Type B pancreatic cell (in vitro differentiated cells): ENCODE data around the gene ALKBH4. TPM values are rescaled to one million over a fixed set of nuclear protein-coding genes. Genes with fewer than 3 reads are reported as not detected.

Experiments
- DNase-seq: peaks from one replicate; pipeline ENCODE4 v3.0.0; 2021; ENCODE audit warnings: mixed read lengths; ENCODE audit not compliant: unreplicated experiment; ENCODE audit errors: extremely low spot score
- H3K27ac Mint-ChIP-seq: 2 replicates; pipeline ENCODE4 v1.8.0; 2021; ENCODE audit warnings: mild to moderate bottlenecking, mixed read lengths
- H3K27me3 Mint-ChIP-seq: 2 replicates; pipeline ENCODE4 v1.8.0; 2021; ENCODE audit warnings: mixed read lengths
- H3K36me3 Mint-ChIP-seq: 2 replicates; pipeline ENCODE4 v1.8.0; 2021; ENCODE audit warnings: mixed read lengths
- H3K4me1 Mint-ChIP-seq: one replicate; pipeline ENCODE4 v1.8.0; 2021; ENCODE audit warnings: mixed read lengths; ENCODE audit not compliant: unreplicated experiment
- H3K4me3 Mint-ChIP-seq: 2 replicates; pipeline ENCODE4 v1.8.0; 2021; ENCODE audit warnings: mild to moderate bottlenecking, mixed read lengths
- H3K9me3 Mint-ChIP-seq: 2 replicates; pipeline ENCODE4 v1.8.0; 2021; ENCODE audit warnings: mixed read lengths
- CTCF ChIP-seq: fragments of 200-600 bp; sonication (generic); conservative IDR thresholded peaks from 2 replicates; pipeline ENCODE4 v1.5.0; 2021; ENCODE audit warnings: antibody characterized with exemption, mild to moderate bottlenecking
- total RNA-seq: library from RNA; stranded (reverse); gene quantifications from 2 replicates; pipeline ENCODE4 v1.2.1, GENCODE V29; 2021; ENCODE audit warnings: low replicate concordance

Gene ALKBH4
- total RNA-seq, 1 donor from 2014 or later: 13.3 TPM

- Mint-ChIP-seq H3K4me3 (no peak overlapping the region), H3K4me1 (peaks cover 11% of the 10 kb centered on the region), H3K36me3 (no peaks in the 10 kb centered on the region), H3K9me3 (no peaks in the 10 kb centered on the region), H3K27me3 (no peaks in the 10 kb centered on the region), H3K27ac (no peak overlapping the region)
- no peak for DNase-seq
- no peak for TF ChIP-seq CTCF
These were observed 28.5 kb downstream of the ALKBH4 start for GRCh38 chr7:102436118-102436517.

GRCh38 chr7:102434039-102434486, 30.6 kb downstream of the ALKBH4 start:
- H3K4me3 Mint-ChIP-seq: peak overlapping the region; percentile 90
- DNase-seq: no peak
- H3K27me3 Mint-ChIP-seq: no peaks in the 10 kb centered on the region
- H3K36me3 Mint-ChIP-seq: no peaks in the 10 kb centered on the region
- peaks cover 11% of the 10 kb centered on the region for H3K4me1 Mint-ChIP-seq
- H3K27ac Mint-ChIP-seq: peak overlapping the region; percentile 90
- no peaks in the 10 kb centered on the region for H3K9me3 Mint-ChIP-seq
- TF ChIP-seq CTCF: no peak

- Mint-ChIP-seq H3K4me3 (peak within 1 kb of the TSS; percentile 90), H3K36me3 (no peaks in the 10 kb centered on the region), H3K27ac (peak within 1 kb of the TSS; percentile 90), H3K9me3 (no peaks in the 10 kb centered on the region), H3K4me1 (peaks cover 11% of the 10 kb centered on the region), H3K27me3 (no peaks in the 10 kb centered on the region)
- no peak for TF ChIP-seq CTCF
- DNase-seq: peak; percentile 86
These were observed 31.2 kb downstream of the ALKBH4 start, which contains the start of gene ORAI2 for GRCh38 chr7:102433219-102434038. Gene ORAI2 (plus strand): TSS chr7:102433575. CDS start chr7:102438957, 5,382 bp downstream.

GRCh38 chr7:102432442-102433218, 32.0 kb downstream of the ALKBH4 start:
- no peak for TF ChIP-seq CTCF
- H3K36me3 Mint-ChIP-seq: no peaks in the 10 kb centered on the region
- peak overlapping the region; percentile 84 for H3K4me3 Mint-ChIP-seq
- H3K9me3 Mint-ChIP-seq: no peaks in the 10 kb centered on the region
- H3K27ac Mint-ChIP-seq: peak overlapping the region; percentile 86
- H3K4me1 Mint-ChIP-seq: peaks cover 11% of the 10 kb centered on the region
- no peak for DNase-seq
- H3K27me3 Mint-ChIP-seq: no peaks in the 10 kb centered on the region

- Mint-ChIP-seq H3K4me3 (peak overlapping the region; percentile 84), H3K9me3 (no peaks in the 10 kb centered on the region), H3K27me3 (no peaks in the 10 kb centered on the region), H3K36me3 (no peaks in the 10 kb centered on the region), H3K27ac (peak overlapping the region; percentile 81), H3K4me1 (peaks cover 11% of the 10 kb centered on the region)
- TF ChIP-seq CTCF: no peak
- no peak for DNase-seq
These were observed 32.9 kb downstream of the ALKBH4 start for GRCh38 chr7:102431617-102432298.
